A549 (cell line): ENCODE measurements around the gene SPIB. TPM values are rescaled to one million over a fixed set of nuclear protein-coding genes. Genes with fewer than 3 reads are reported as not detected.

Source experiments
- ATAC-seq, 2 experiments: fragments of 200-7000 bp in 1 of 2; fragments of >200 bp in 1 of 2; cut with Nextera tagmentation in 1 of 2; cut with Tn5 transposase in 1 of 2; 3 replicates each; pipeline versions ENCODE4 v1.8.0 to v1.9.1; 2018 to 2020; ENCODE audit warnings: mild to moderate bottlenecking in 1 of 2, moderate library complexity in 1 of 2
- CTCF ChIA-PET: fragments of 300-600 bp; sonication (Branson Sonifier 250); formaldehyde crosslinking; extraction: SDS; loops from one replicate; lab custom pipeline; 2021; ENCODE audit warnings: antibody characterized with exemption, inconsistent platforms; lab: Yijun Ruan, JAX
- POLR2A ChIA-PET: fragments of 350-600 bp; formaldehyde crosslinking; extraction: SDS; loops from one replicate; lab custom pipeline; 2021; ENCODE audit warnings: antibody characterized with exemption, inconsistent platforms; lab: Yijun Ruan, JAX
- DNase-seq, 2 experiments: peaks; one replicate each; pipeline versions ENCODE4 v3.0.0 to v3.0.0-alpha.2; 2011 to 2016; ENCODE audit warnings: low read depth in 1 of 2, low spot score in 1 of 2
- FAIRE-seq: peaks from 2 replicates; lab custom pipeline; 2011; peaks lifted over from hg19 to GRCh38; lab: Jason Lieb, UNC
- H3K27ac ChIP-seq, 2 experiments: fragments of >200 bp; sonication (Bioruptor Twin); formaldehyde crosslinking; 3 replicates each; pipeline ENCODE4 v1.5.1; 2016 to 2017
- H3K4me1 ChIP-seq: fragments of >200 bp; sonication (Bioruptor Twin); formaldehyde crosslinking; 3 replicates; pipeline ENCODE4 v1.6.1; 2016
- H3K4me2 ChIP-seq: fragments of >200 bp; sonication (Bioruptor Twin); formaldehyde crosslinking; 3 replicates; pipeline ENCODE4 v1.6.1; 2016
- H3K4me3 ChIP-seq: fragments of >200 bp; sonication (Bioruptor Twin); formaldehyde crosslinking; 3 replicates; pipeline ENCODE4 v1.5.1; 2016
- H3K9me3 ChIP-seq: fragments of >200 bp; sonication (Bioruptor Twin); formaldehyde crosslinking; 3 replicates; pipeline ENCODE4 v1.6.1; 2016
- ATOH8 ChIP-seq: fragments of 250-450 bp; sonication (Bioruptor Pico); IDR thresholded peaks from 2 replicates; pipeline ENCODE4 v1.5.0; 2020; ENCODE audit warnings: low read depth, mild to moderate bottlenecking, moderate library complexity
- BCL3 ChIP-seq: fragments of >200 bp; sonication (Bioruptor Twin); formaldehyde crosslinking; IDR thresholded peaks from 3 replicates; pipeline ENCODE4 v1.6.1; 2016
- BHLHE40 ChIP-seq: IDR thresholded peaks from 2 replicates; pipeline ENCODE4 v1.6.1; 2012; ENCODE audit warnings: low read depth, low read length, inconsistent platforms
- CHD2 ChIP-seq: fragments of 150-350 bp; IDR thresholded peaks from 2 replicates; pipeline ENCODE4 v1.6.1; 2014; ENCODE audit warnings: low read length; ENCODE audit not compliant: partially characterized antibody
- EHF ChIP-seq: fragments of 250-450 bp; sonication (Bioruptor Pico); IDR thresholded peaks from 2 replicates; pipeline ENCODE4 v1.5.0; 2020; ENCODE audit warnings: mild to moderate bottlenecking
- FOSB ChIP-seq: fragments of 250-450 bp; sonication (Bioruptor Pico); IDR thresholded peaks from 2 replicates; pipeline ENCODE4 v1.5.0; 2020; ENCODE audit warnings: mild to moderate bottlenecking, moderate library complexity
- GATA3 ChIP-seq: IDR thresholded peaks from 2 replicates; pipeline ENCODE4 v1.6.1; 2012; ENCODE audit warnings: borderline replicate concordance
- HDAC2 ChIP-seq: fragments of 200-600 bp; sonication (generic); IDR thresholded peaks from 2 replicates; pipeline ENCODE4 v1.6.1; 2016
- HOXB13 ChIP-seq: fragments of 250-450 bp; sonication (Bioruptor Pico); IDR thresholded peaks from 2 replicates; pipeline ENCODE4 v1.5.0; 2020; ENCODE audit warnings: low read depth, mild to moderate bottlenecking, moderate library complexity
- KDM5A ChIP-seq: fragments of 200-600 bp; sonication (generic); IDR thresholded peaks from 2 replicates; pipeline ENCODE4 v1.6.1; 2016; ENCODE audit warnings: antibody characterized with exemption, mild to moderate bottlenecking
- PHF8 ChIP-seq: fragments of 200-600 bp; sonication (generic); IDR thresholded peaks from 2 replicates; pipeline ENCODE4 v1.6.1; 2016; ENCODE audit warnings: low read depth, mild to moderate bottlenecking, antibody characterized with exemption, moderate library complexity, borderline replicate concordance
- RAD21 ChIP-seq, 2 experiments: fragments of >200 bp in 1 of 2; sonication (Bioruptor Twin) in 1 of 2; formaldehyde crosslinking in 1 of 2; IDR thresholded peaks in 1 of 2; conservative IDR thresholded peaks in 1 of 2; 2 replicates in 1 of 2; 3 replicates in 1 of 2; pipeline ENCODE4 v1.6.1; 2012 to 2018; ENCODE audit warnings: inconsistent platforms in 1 of 2
- RARB ChIP-seq: fragments of 250-450 bp; sonication (Bioruptor Pico); IDR thresholded peaks from 2 replicates; pipeline ENCODE4 v1.8.0; 2021; ENCODE audit warnings: mild to moderate bottlenecking, moderate library complexity
- SMC3 ChIP-seq: fragments of >200 bp; sonication (Bioruptor Twin); formaldehyde crosslinking; IDR thresholded peaks from 3 replicates; pipeline ENCODE4 v1.6.1; 2018; ENCODE audit warnings: inconsistent platforms
- ZFP36 ChIP-seq: fragments of 450-650 bp; IDR thresholded peaks from 2 replicates; pipeline ENCODE4 v1.6.1; 2014; ENCODE audit warnings: borderline replicate concordance; ENCODE audit not compliant: partially characterized antibody
- ZSCAN20 ChIP-seq: fragments of 250-450 bp; sonication (Bioruptor Pico); IDR thresholded peaks from 2 replicates; pipeline ENCODE4 v1.8.0; 2022; ENCODE audit warnings: mild to moderate bottlenecking, moderate library complexity
- WGBS: methylation state at CpG from one replicate; pipeline ENCODE4 v1.1.6; 2017; ENCODE audit errors: missing lambda C conversion rate; 5-methylcytosine and 5-hydroxymethylcytosine counted together
- polyA plus RNA-seq, 4 experiments: library from polyadenylated mRNA; depleted of rRNA in 3 of 4; stranded (reverse); fragments of >200 nt; fragmentation: RNase III in 1 of 4; extraction: RNeasy Plus Mini Kit Qiagen cat#74134 plus additional on column Dnase treatment in 1 of 4; gene quantifications; 2 replicates in 3 of 4; 3 replicates in 1 of 4; pipeline ENCODE4 v1.2.3, GENCODE V29; 2011 to 2017
- TF ChIP-seq, protein P1 (sequence below): IDR thresholded peaks from 2 replicates; pipeline ENCODE4 v1.6.1; 2012; ENCODE audit warnings: low read depth, borderline replicate concordance
- TF ChIP-seq, protein P2 (sequence below): fragments of >200 bp; sonication (Bioruptor Twin); formaldehyde crosslinking; IDR thresholded peaks from 3 replicates; pipeline ENCODE4 v1.5.1; 2016
- TF ChIP-seq, protein P3 (sequence below): fragments of 150-350 bp; IDR thresholded peaks from 2 replicates; pipeline ENCODE4 v1.6.1; 2014; ENCODE audit warnings: low read depth, mild to moderate bottlenecking, low read length
- TF ChIP-seq, protein P4 (sequence below): fragments of >200 bp; sonication (Bioruptor Twin); formaldehyde crosslinking; IDR thresholded peaks from 2 replicates; pipeline ENCODE4 v1.6.1; 2016

The SPIB gene
- polyA plus RNA-seq, 2 of the 4 experiments (the other 2 are of a cell fraction), result 0.03 TPM; not detected in 1

- Histone ChIP-seq H3K9me3 (no peaks in the 10 kb centered on the region), H3K4me3 (no peak overlapping the region), H3K27ac (no peak overlapping the region), H3K4me1 (no peaks in the 10 kb centered on the region), H3K4me2 (no peak overlapping the region)
- CTCF ChIA-PET, result interaction anchor here (0.8 to 3.1 kb wide), 3 partner anchors 11 to 110 kb away, joined by 5 to 23 read pairs (median 7); no protein-coding TSS in a partner anchor
- no peak for ATAC-seq
- 77% methylated on average over 18 of the region's 18 CpGs for WGBS
- TF ChIP-seq FOSB (CRISPR knock-in tag) (no peak), HOXB13 (no peak), ZFP36 (no peak), KDM5A (no peak), PHF8 (no peak), EHF (CRISPR knock-in tag) (no peak), BHLHE40 (no peak), BCL3 (no peak), CHD2 (no peak), SMC3 (no peak), HDAC2 (no peak), ZSCAN20 (CRISPR knock-in tag) (no peak)
- TF ChIP-seq, protein P1, sequence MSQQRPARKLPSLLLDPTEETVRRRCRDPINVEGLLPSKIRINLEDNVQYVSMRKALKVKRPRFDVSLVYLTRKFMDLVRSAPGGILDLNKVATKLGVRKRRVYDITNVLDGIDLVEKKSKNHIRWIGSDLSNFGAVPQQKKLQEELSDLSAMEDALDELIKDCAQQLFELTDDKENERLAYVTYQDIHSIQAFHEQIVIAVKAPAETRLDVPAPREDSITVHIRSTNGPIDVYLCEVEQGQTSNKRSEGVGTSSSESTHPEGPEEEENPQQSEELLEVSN, result no peak
- TF ChIP-seq, protein P2, sequence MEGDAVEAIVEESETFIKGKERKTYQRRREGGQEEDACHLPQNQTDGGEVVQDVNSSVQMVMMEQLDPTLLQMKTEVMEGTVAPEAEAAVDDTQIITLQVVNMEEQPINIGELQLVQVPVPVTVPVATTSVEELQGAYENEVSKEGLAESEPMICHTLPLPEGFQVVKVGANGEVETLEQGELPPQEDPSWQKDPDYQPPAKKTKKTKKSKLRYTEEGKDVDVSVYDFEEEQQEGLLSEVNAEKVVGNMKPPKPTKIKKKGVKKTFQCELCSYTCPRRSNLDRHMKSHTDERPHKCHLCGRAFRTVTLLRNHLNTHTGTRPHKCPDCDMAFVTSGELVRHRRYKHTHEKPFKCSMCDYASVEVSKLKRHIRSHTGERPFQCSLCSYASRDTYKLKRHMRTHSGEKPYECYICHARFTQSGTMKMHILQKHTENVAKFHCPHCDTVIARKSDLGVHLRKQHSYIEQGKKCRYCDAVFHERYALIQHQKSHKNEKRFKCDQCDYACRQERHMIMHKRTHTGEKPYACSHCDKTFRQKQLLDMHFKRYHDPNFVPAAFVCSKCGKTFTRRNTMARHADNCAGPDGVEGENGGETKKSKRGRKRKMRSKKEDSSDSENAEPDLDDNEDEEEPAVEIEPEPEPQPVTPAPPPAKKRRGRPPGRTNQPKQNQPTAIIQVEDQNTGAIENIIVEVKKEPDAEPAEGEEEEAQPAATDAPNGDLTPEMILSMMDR, result no peak
- TF ChIP-seq, protein P3, sequence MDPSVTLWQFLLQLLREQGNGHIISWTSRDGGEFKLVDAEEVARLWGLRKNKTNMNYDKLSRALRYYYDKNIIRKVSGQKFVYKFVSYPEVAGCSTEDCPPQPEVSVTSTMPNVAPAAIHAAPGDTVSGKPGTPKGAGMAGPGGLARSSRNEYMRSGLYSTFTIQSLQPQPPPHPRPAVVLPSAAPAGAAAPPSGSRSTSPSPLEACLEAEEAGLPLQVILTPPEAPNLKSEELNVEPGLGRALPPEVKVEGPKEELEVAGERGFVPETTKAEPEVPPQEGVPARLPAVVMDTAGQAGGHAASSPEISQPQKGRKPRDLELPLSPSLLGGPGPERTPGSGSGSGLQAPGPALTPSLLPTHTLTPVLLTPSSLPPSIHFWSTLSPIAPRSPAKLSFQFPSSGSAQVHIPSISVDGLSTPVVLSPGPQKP, result no peak
- FAIRE-seq, result no peak
- DNase-seq, result no peak
- POLR2A ChIA-PET, result no interaction called here
Observed at GRCh38 chr19:50467566-50467965, 48.8 kb downstream of the SPIB start.

- Histone ChIP-seq H3K4me3 (no peak overlapping the region), H3K27ac (no peak overlapping the region), H3K4me2 (no peak overlapping the region), H3K4me1 (no peaks in the 10 kb centered on the region), H3K9me3 (no peaks in the 10 kb centered on the region)
- FAIRE-seq, result no peak
- POLR2A ChIA-PET, result no interaction called here
- DNase-seq, result no peak
- 57% methylated on average over 6 of the region's 6 CpGs for WGBS
- TF ChIP-seq ATOH8 (no peak), HDAC2 (no peak), RAD21 (conservative IDR thresholded peaks at IDR 0.05 in 1 of 2, IDR thresholded peaks at IDR 0.05 in 1 of 2) (no peak), RARB (no peak), GATA3 (no peak), BHLHE40 (no peak)
- TF ChIP-seq, protein P4, sequence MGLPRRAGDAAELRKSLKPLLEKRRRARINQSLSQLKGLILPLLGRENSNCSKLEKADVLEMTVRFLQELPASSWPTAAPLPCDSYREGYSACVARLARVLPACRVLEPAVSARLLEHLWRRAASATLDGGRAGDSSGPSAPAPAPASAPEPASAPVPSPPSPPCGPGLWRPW, result no peak
- no peak for ATAC-seq
- CTCF ChIA-PET, result interaction anchor here (1.2 to 2.0 kb wide), 3 partner anchors 11 to 100 kb away, joined by 6 to 8 read pairs (median 7); no protein-coding TSS in a partner anchor
Observed at GRCh38 chr19:50468818-50469217, 50.1 kb downstream of the SPIB start.
